ENCODE results near the gene ZFP62.

The ZFP62 gene

DNA sequence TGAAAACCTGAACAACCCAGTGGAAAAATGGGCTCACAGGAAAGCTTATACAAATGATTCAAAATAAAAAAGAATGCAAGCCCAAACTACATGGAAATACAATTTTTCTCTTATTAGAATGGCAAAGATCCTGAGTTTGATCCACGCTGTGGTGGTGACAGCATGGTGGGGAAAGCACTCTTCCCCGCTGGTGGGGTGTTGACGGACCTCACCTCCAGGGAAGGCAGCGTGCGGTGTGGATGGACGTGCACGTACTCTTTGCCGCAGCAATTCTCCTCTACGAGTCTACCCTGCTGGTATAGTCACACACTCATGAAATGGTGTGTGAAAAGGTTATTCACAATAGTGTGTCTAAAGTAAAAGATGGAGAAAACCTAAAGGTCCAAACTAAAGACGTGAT lies 5.9 kb upstream of the ZFP62 start:
- DNase-seq = no peak

DNA sequence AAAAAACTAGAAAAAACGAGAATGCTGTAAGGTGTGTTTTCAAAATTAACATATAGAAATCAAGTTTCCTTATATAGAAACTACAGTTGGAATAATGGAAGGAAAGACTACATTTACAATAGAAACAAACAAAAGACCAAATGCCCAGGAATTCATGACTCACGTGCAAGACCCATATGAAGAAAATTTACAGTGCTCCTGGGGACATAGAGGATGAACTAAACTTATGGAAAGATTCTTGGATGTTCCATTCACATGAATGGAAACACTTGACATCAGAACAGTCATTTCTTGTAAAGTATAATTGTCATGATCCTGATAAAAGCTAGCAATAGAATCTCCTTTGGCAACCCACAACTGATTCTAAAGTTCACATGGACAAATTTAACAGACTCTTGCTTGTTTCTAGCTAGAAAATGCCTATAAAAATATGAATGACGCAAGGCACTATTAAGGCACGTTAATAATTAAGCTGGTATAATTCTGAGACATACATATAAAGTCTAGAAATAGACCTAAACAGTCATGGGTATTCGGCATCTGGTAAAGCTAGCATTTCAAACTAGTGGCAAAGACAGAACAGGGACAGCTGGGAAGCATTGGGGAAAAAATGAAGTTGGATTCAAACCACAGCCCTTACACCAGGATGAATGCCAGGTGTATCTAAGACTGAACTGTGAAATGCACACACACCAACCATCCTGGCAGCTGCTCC lies 5.1 kb upstream of the ZFP62 start:
- DNase-seq = no peak

DNA sequence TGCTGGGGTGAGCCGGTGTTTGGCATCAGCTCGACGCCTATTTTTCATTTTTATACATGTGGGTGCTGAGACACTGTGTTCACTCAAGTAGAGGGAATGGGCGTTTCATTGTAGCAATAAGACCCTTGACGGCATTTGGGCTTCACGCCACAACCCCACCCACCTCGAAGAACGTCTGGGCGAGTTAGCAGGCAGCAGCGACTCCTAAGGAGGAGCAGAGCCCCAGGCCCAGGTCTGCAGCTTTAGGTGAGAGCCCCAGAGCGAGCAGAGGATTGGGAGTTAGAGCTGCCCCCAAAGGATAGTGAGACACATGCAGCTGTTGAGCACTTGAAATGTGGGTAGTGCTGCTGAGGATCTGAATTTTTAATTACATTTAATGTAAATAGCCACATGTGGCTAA lies 1.6 kb upstream of the ZFP62 start:
- DNase-seq = peak; percentile 52 to 71

DNA sequence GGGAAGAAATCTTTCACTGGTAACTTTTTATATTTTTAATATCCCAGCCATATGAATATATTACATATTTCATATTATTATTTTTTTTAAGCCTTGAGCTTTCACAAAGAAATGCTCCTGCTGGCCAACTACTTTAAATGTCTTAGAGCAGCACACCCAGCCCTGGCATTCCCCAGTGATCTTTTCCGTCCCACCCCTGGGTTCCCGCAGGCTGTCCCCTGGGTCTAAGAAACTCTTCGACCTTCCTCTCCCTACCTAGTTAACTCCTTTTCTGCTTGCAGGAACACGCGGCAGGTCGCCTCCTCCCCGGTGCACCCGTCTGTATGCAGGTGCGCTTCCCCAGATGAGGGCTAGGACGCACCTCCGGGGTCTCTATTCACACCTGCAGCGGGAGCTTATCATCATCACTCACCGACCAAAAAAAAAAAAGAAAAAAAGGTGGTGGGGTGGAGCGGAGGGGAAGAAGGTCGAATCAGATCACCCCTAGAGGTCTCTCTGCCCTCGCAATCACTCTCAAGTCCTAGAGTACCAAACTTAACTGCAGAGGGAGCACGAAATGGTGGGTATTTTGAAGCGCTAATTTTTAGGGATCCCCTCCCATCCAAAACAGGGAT lies 696 bp downstream of the ZFP62 start:
- peak; percentile 37 to 55 for DNase-seq

DNA sequence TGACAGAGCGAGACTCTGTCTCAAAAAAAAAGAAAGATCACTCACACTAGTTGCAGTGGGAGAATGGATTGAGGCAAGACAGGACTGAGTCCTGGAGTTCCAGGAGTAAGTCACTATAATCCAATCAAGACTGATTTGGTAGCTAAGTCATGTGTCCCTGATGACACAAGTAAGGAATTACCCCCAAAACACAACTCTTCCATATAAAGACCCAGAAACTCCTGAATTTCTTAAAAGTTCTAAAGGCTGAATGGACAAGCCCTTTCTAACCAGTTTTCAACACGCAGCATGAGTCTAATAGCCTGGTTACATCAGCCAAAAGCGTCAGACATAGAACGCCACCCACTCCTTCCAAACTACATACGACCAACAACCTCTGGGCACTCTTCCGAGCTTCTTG lies 2.5 kb downstream of the ZFP62 start:
- DNase-seq = no peak

DNA sequence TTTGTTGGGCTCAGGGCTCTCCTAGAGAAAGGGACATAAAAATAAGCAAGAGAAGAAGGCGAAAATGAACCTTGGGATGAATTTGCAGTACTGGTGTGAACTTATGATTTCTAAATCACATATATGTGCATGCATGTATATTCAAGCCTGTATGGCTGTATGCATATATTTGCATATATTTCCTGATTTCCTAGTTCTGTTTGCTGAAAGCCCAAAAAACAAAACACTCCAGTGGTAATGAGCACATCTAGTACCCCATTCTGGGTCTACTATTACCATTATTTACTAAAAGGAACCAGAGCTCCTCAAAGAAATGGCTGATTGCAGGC lies 7.3 kb downstream of the ZFP62 start:
- DNase-seq = no peak

DNA sequence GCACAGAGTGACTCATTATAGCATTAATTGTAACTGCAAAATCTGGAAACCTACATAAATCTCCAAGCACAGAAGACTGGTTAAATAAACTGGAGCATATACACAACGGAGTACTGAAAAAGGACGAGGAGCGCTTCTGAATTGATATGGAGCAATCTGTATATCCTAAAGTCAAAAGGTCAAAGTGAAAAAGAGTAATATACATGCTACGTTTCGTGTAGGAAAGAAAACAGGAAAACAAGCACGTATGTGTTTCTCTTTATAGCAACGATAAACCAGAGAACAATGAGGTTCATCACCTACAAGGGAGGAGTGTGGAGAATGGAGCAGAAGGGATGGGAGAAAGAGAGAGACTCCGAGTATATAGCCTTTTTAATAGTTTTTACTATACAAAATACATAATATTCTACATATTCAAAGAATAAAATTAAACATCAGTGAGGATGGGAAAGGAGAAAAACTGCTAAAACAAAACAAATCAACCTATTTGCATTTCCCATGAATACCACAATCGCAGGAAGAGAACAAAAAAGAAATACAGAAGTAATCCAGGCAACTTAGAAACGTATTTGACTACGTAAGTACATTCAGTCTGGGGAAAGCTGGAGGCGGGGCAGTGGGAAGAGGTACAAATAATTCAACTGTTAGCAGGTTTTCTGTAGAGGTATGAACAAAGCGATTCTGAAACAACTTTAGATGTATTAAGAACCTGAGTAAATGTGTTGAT lies 7.8 kb downstream of the ZFP62 start:
- peak in 1 of 2 experiments; percentile 21 for DNase-seq

DNA sequence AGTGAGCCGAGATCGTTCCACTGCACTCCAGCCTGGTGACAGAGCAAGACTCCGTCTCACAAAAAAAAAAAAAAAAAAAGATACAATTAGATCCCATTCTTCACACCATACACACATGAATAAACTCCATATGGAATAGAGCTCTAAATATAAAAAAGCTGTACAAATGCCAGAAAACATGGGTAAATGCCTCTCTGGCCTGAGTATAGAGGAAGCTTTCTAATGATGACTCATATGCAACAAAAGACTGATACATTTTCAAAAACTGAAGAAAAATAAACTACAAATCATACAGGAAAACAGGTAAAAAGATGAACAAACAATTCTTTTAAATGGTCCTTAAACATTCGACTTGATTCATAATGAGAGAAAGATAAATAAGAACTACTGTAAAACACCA lies 8.6 kb downstream of the ZFP62 start:
- DNase-seq = no peak

DNA sequence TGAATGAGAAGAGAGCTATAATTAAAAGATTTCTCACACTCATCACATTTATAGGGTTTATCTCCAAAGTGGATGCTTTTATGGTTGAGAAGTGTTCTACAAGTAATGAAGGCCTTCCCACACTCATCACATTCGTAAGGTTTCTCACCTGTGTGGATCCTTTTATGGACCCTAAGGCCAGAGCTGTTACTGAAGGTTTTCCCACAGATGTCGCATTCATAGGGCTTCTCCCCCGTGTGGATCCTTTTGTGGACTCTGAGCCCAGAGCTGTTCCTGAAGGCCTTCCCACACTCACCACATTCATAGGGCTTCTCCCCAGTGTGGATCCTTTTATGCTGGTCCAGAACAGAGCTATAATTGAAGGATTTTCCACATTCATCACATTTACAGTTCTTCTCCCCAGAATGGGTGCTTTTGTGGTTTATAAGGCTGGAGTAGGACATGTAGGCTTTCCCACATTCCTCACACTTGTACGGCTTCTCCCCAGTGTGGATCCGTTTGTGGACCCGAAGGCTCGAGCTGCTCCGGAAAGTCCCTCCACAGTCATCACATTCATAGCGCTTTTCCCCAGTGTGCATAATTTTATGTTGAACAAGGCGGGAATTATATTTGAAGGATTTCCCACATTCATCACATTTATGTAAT lies 10.5 kb downstream of the ZFP62 start:
- DNase-seq = no peak

DNA sequence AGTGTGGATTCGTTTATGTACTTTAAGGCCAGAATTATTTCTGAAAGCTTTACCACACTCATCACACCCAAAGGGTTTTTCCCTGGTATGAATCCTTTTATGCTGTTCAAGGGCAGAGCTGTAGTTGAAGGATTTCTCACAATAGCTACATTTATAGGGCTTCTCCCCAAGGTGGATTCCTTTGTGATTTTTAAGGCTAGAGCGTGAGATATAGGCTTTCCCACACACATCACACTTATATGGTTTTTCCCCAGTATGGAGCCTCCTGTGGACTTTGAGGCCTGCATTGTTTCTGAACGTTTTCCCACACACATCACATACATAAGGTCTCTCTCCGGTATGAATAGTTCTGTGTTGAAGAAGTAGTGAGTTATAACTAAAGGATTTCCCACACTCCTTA lies 11.2 kb downstream of the ZFP62 start:
- DNase-seq = no peak

DNA sequence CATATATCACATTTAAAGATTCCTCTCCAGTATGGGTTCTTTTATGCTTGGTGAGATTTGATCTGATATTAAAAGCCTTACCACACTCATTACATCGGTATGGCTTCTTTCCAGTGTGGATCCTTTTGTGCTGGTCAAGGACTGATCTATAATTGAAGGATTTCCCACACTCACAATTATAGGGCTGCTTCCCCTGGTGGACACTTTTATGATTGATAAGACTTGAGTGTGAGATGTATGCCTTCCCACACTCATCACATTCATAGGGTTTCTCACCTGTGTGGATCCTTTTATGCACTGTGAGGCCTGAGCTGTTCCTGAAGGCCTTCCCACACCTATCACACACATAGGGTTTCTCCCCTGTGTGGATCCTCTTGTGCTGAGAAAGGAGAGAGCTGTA lies 12.2 kb downstream of the ZFP62 start:
- no peak for DNase-seq

DNA sequence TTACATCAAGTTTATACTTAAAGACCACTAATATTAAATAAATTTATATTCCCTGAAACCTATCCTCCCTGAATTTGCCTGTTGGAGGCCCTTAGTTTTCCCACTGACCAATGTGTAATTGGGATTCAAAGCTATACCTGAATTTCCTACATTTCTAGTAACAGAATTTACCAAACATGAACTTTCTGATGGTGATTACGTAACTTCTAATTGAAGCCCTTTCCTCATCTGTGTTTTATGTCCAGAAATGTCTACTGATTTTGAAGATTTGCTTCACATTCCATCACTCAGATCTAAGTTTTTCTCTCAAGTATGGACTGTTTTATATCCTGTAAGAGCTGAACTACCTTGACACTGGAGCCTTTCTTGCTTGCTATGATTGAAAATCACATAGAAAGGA lies 12.8 kb downstream of the ZFP62 start:
- no peak for DNase-seq

DNA sequence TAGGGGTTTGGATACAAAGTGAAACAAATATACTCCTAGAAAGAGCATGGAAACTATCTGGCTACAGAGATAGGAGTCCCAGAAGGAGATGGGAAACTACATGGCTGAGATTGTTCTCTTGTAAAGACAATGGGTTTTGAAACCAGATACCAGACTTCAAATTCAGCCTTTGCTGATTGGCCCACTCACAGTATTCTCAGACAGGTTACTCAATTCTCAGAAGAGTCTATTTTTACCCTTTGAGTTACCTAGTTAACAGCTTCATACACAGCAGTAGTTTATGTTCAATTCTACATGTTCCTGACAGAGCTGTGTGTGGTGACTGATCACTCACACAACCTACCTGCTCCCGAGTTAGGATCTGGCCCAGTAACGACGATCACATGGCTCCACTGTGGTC lies 14.1 kb downstream of the ZFP62 start:
- no peak for DNase-seq

DNA sequence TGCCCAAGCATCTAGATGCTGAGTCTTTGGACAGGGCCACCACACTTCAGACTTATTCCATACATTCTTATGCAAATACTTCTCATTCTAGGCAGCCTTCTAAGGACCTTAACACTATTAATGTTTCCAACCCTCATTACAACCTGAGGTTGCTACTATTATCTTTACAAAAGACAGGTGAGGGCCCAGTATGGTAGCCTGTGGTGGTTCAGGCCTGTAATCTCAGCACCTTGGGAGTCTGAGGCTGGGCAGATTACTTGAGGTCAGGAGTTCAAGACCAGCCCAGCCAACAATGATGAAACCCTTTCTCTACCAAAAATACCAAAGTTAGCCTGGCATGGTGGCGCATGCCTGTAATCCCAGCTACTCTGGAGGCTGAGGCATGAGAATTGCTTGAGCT lies 16.2 kb downstream of the ZFP62 start:
- no peak for DNase-seq

DNA sequence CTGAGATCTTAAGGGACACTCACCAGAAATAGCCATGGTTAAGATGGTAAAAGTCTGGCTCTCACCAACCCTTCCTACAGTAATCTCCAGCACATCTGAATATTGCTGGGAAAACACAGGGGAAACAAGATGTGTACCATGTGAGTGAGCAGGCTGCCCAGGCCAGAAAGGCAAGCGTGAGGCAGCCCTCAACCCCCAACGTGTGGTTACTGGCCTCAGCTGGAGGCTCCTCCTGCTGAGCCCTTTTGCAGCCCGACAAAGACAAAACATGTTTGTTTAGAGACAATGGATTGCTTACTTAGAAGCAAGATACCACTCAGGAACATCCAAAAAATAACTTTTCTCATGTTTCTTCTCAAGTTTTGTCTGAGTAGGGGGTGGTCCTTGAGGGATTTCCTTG lies 16.6 kb downstream of the ZFP62 start:
- DNase-seq = no peak

DNA sequence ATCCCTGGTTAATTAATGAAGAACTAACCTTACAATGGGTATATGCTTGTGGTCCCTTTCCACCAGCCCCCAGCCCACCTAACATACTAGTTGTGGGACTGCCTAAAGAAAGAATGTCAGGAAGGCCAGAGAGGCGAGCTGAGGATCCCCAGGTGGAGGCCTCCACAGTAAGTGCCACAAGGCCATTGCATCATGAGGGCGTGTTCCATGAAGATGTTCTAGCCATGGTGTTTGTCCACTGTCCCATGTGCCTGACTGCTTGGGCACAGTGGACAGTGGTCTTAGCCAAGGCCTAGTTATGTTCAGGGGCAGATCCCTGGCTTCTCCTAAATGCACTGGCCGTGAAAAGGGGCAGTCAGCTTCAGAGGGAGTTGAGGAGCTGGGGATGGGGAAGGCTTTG lies 21.1 kb downstream of the ZFP62 start:
- DNase-seq = no peak

DNA sequence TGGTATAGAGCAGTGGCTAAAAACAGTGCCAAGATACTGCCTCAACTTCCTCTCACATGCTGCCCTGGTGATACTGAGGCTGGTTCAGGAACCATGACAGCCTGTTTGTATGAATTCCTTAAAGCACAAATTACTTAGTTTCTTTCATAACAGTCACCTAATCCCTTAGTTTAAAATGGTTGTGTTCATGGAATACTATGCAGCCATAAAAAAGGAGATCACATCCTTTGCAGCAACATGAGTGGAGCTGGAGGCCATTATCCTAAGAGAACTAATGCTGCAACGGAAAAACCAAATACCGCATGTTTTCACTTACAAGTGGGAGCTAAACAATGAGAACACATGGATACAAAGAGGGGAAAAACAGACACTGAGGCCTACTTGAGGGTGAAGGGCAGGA lies 21.8 kb downstream of the ZFP62 start:
- no peak for DNase-seq

DNA sequence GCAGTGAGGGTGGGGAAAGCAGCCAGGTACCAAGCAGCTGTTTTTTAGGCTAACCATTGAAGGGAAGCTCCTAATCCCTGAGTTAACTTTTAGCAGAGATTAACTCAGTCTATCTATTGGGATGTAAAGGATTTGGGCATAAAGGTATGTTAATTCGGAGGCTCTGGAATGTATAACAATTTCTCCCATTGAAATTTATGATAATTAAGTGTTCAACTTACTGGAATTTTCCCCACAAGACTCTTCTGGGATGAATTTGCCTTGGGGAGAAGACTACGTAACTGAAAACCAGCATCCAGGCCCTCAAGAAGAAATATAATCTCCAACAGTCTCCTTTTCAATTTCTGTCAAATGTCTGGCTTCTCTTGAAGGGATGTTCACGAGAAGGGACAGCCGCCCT lies 23.6 kb downstream of the ZFP62 start:
- DNase-seq = no peak

DNA sequence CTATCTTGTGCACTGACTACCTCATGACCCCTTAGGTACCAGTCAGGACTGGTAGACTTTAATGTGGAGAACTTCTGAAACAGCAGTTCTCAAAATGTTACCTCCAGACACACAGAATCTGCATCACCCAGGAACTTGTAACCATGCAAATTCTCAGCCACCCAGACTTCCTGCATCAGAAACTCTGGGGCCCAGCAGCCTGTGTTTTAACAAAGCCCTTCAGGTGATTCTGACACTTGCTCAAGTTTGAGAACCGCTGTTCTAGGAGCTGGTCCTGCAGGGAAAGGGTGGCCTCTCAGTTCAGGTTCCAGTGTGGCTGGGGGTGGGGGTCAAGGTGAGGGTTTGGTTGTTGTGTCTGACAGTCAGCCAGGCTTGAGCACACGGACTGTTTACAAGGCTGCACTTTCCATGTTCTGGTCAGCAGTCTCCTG lies 28.4 kb downstream of the ZFP62 start:
- DNase-seq = peak in 1 of 2 experiments; percentile 18

DNA sequence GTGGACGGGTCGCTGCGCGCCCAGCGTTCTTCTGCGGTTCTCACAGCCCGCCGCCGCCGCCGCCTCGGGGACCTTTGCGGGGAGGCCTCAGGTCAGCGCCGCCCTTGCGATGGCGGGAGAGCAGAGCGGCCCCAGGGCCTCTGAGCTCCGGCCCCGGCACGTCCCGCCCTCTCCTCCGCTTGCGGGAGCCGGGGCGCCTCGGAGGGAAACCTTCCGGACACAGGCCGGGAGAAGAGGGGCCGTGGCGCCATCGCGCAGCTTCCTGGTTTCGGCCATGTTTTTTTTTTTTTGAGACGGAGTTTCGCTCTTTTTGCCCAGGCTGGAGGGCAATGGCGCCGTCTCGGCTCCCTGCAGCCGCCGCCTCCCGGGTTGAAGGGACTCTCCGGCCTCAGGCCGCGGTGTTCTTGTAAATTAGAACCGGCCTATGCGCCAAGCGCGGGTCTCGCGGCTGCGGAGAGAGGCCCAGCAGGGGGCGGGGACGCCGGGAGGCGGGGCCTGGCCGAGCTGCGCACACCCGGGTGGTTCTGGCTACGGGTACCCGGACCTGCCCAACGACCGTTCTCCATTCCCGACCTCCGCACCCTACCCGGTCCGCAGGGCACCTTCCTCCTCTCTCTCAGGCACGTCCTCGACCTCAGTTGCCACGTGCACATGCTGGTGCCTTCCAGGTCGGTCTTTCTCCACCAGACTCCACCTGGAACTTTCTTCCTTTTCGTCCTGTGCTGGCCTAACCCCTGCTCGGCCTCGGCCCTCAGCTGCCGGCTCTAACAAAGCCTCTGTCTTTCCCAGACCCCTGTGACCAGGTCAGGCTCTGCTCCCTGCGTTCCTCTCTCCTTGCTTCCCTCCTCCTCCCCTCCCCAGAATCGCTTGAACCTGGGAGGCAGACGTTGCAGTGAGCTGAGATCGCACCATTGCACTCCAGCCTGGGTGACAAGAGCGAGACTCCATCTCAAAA lies 29.7 kb downstream of the ZFP62 start:
- peak in 1 of 2 experiments; percentile 75 for DNase-seq

DNA sequence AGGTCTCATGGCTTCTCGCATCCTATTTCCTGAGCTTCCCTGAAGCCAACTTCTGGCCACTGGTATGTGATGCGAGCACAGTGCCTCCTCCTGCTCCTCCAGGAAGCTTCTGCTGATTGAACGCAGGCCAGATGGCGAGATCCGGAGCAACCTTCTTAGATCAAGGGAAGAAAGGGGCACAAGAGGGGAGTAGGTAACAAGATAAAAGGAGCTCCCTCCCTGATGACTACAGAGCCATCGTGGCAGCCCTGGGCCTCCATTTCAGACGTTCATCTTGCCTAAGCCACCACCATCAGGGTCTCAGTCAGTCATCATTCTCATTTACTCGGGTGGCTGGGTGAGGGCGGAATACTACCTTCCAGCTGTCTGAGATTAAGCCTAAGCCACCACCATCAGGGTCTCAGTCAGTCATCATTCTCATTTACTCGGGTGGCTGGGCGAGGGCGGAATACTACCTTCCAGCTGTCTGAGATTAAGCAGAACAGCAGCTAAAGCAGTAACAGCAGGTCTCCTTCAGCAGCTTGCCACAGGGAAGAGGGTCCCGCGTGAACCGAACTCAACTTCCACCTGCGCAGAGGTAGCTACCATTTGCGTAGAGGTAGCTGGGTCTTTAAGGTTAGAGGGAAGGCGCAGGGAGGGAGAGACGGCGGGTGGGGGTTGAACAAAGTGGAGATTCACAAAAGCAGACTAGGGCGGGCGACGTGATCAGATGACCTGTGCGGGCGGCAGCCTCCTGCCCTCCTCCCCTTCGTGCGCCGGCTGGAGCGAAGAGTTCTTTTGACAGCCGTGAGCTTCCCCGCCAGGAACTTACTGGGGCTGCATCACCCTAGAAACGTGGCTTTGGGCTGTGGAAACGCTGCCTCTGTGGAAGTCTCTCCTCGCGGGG lies 30.6 kb downstream of the ZFP62 start:
- DNase-seq = peak in 1 of 2 experiments; percentile 64

DNA sequence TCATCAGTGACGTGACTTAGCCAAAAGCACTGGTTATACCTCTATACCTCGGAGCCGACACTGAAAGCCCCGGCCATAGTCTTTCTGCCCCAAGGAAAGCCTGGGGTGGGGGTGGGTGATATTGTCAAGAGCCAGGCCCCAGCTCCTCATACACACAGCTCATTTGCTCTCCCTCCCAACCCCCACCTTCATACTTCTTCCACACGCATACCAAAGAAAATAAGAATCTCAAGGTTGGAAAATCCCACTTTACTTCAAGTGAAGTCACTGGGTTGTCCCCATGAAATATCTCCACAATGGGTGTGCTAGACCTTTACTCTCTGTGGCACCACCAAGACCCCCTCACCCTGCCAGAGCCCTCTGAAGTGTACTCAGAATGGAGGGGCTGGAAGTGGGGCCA lies 31.4 kb downstream of the ZFP62 start:
- no peak for DNase-seq

All from NCI-H526 (cell line).